NCI-H187 treated with DMSO at 0.1 percent for 48 hours (cell line): ENCODE data around the gene TNFSF13B.

Experiments
- DNase-seq: peaks from one replicate; lab custom pipeline; 2025; lab: John Stamatoyannopoulos, UW

TNFSF13B gene

GRCh38 chr13:108346376-108346775 is 76.9 kb downstream of the TNFSF13B start:
- no peak for DNase-seq

- no peak for DNase-seq
These were observed 79.8 kb downstream of the TNFSF13B start for GRCh38 chr13:108349269-108349668.

- DNase-seq = no peak
These were observed 81.1 kb downstream of the TNFSF13B start for GRCh38 chr13:108350579-108350978.

- no peak for DNase-seq
These were observed 83.1 kb downstream of the TNFSF13B start for GRCh38 chr13:108352599-108352998.

- no peak for DNase-seq
These were observed 87.7 kb downstream of the TNFSF13B start for GRCh38 chr13:108357228-108357627.
